Measurements from ENCODE around the gene BID.

BID gene

GRCh38 chr22:17782621-17783020 lies 8.4 kb upstream of the BID start:
- DNase-seq = no peak

DNA sequence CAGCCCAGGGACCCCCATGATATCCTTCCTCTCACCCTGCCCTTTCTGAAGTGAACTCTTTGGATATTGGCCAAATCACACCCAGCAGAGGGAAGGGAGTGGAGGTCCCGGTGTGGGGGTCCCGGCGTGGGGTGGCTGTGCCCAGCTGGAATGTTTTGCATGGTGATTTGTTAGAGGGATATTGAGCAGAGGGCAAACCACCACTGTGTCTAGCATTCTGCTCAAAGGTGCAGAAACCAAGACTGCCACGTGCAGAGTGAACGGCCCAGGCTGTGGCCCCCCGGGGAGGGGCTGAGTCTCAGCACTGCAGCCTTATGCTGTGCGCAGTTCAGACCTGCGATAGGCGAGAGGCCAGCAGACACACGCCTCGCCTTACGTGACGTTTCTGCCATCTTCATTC lies 7.9 kb upstream of the BID start:
- DNase-seq = no peak

DNA sequence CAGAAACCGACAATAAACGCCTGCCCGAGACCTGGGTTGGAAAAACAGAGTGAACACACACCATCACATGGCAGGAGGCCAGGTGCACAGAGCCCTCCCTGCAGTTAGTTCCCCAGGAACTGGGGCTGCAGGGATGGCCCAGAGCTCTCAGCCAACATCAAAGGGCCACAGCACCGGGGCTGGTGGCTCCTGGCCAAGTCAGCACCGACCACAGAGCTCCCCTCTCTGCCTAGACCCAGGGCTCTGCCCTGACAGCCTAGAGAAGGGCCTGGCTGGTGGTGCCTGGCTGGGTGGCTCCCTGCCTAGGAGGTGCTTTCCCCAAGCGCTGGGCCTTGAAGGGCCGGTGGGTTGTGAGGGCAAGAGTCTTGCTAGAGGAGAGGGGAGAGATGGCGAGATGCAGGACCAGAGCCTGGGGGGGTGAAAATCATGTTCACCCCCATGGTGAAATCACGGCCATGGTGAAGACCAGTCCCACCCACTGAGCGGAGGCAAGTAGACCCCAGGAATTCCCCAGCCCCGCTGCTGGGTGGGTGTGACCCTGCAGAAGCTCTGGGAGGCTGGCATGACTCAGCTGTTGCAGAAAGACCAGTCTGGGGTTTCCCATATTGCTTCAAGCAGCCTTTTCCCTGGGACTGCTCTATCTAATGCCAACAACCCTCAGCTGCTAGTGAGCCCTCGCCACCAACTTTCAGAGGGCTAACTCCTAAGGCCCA lies 7.2 kb upstream of the BID start:
- DNase-seq = no peak

GRCh38 chr22:17780741-17781318 lies 6.6 kb upstream of the BID start:
- DNase-seq = no peak

DNA sequence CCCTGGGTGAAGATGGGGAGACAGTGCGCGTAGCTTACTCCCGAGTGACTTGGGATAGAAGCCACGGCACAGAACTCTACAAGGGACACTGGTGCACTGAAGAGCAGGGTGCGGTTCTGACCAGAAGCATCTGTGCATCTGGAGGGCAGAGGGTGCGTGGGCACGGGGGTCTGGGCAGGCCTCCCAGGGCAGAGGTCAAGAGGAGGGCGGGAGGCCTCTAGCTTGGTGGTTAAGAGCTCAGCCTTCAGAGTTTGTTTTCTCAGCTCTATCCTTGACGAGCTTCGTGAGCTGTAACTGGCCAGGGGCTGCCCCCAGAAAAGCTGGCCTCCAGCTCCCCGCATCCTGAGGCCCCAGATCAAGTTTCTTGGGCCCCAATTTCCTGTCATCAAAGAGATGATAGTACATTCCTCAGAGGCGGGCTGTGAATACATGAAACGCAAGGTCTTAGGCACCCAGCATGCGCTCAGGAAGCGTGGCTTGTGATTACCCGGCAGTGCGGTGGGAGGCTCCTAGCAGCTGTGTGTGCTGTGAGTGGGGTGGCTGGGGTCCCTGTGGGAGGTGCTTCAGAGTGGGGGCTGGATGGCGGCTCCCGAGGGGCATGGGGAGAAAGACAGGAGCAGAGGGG lies 6.0 kb upstream of the BID start:
- DNase-seq = no peak

DNA sequence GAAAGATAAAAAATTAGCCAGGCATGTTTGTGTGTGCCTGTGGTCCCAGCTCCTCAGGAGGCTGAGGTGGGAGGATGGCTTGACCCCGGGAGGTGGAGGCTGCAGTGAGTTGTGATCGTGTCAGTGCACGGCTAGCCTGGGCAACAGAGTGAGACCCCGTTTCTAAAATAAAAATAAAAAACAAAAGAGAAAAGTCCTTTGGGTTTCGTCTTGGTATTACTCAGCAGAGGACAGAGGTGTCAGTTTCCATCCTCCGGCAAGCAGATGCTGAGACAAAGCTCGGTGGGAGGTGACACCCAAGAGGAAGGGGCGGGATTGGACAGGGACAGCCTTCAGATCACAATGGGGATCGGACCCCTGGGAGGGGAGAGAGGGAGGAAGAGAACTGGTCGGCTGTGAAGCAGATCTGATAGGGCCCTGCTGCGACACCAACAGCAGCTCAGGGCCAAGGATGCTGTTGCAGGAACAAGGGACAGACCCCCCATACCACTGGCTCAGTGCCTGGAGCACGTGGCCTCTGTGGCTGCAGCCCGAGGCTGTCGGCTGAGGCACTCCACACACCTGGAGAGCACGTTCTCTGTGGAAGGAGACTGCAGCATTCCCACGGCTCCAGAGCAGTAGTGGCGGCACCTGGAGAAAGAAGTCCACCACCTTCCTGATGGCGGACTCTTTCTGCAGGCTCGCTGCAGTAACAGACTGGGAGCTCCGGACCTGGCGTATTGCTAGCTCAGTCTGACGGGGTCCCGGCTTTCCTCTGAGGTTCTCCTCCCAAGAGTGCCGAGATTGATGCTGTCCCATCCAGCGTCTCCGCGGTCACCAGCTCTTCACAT lies 5.2 kb upstream of the BID start:
- no peak for DNase-seq

GRCh38 chr22:17778412-17778976 lies 4.2 kb upstream of the BID start:
- DNase-seq = no peak

GRCh38 chr22:17777717-17778044 lies 3.4 kb upstream of the BID start:
- DNase-seq = no peak

GRCh38 chr22:17777005-17777716 lies 2.9 kb upstream of the BID start:
- DNase-seq = no peak

DNA sequence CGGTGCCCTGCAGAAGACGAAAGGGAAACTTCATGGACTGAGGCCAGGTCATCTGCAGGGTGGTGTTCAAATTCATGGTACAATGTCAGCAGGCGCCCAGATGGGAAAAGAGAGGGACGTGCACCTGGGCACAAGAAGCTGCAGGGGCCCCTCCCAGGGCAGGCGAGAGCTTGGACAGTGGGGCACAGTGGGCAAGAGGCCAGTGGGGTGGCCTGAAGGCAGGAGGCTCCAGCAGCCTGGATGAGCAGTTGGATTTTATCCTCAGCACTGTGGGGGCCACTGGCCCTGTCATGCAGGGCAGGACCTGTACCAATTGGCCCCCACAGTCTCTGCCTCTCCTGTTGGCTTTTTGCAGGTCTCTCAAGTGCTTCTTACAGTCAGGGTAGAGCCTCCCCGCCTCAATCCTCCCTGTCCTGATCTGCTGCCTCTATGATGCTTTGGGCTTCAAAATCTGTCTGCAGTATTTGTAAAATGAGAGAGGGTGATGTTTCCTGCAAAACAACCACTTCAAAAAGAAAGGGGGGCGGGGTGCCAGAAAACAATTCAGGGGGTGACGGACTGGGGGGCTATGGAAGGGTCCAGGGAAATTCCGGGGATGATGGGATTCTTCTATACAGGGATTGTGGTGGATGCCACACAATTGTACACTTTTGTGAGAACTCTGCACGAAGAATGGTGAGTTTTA lies 1.7 kb upstream of the BID start:
- DNase-seq = no peak

- DNase-seq = no peak
Observed at GRCh38 chr22:17774926-17775685, 837 bp upstream of the BID start.

GRCh38 chr22:17773606-17774205 lies 563 bp downstream of the BID start:
- DNase-seq = peak; percentile 84

GRCh38 chr22:17772958-17773605 lies 1.2 kb downstream of the BID start:
- DNase-seq = no peak

- DNase-seq = no peak
Observed at GRCh38 chr22:17772249-17772957, 1.9 kb downstream of the BID start.

DNA sequence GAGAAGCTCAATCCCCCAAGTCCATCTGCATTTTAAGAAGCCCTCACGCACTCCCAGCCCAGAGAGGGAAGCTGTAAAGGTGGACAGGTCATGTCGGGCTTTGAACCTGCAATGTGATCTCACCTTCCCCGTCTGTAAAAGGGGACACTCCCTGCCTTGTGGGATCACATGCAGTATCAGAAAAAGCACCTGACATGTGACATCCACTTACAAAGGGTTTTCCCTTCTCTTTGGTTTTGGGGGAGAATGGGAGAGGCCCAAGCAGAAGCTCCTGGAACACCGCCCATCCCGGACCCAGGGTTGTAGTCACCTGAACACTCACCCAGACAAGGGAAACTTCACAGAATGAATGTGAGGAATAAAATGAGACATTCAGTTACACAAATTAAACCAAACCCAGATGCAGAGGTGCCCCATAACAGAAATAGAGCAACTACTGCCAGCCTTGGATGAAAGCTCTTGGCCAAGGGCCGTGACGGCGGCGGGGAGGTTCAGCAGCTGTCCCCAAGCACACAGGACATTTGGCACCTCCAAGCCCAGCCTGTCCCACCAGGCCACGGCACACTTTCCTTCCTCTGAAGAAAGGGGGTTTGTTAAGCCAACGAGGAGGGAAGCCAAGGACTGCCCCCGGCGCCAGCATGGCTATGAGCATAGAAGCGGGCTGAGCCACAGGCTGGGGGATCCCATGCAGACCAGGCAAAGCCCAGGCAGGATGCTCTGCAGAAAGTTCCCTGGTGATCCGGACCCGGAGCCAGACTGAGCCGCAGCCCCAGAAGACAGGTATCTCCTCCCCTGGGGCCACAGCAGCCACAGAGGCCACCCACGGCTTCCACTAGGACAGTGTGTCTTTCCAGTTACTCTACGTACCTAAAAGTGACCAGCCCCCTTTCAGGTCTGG lies 3.8 kb downstream of the BID start:
- DNase-seq = no peak

- DNase-seq = no peak
Observed at GRCh38 chr22:17769716-17770082, 4.6 kb downstream of the BID start.

DNA sequence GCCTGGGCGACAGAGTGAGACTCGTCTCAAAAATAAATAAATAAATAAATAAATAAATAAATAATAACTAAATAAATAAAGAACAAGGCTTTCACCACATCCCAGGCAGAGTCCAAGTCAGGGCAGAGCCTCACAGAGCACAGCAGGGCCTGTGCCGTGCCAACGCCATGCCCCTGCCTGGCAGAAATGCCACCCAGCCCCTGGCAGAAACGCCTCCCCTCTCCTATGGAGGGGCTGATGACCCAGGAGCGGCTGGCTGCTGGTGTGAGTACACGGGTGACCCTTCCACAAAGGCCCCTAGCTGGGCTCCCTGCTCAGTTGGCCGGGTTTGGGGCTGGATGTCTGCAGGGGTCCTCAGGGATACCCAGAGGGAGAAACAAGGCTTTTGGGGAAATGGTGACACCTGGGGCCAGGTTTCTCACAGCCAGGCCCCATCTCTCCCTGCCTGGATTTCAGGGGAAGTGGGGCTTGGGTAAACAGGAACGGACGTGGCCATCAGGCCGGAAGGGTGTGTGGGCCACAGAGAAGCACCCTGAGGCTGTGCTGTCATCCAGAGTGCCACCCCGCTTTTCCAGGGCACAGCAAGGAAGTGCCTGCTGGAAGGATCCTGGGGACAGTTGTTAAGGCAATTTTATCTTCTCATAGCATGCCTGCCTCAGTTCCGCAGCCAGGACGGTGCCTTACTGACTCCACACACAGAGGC lies 5.1 kb downstream of the BID start:
- DNase-seq = no peak
